GM21717 (cell line): ENCODE results near the gene TCF7L1.

ENCODE experiments used
- ATAC-seq: cut with Tn5 transposase; IDR thresholded peaks from one replicate; pipeline ENCODE4 v1.9.1; 2021; ENCODE audit warnings: mild to moderate bottlenecking, moderate library complexity; ENCODE audit not compliant: unreplicated experiment

TCF7L1 gene

DNA sequence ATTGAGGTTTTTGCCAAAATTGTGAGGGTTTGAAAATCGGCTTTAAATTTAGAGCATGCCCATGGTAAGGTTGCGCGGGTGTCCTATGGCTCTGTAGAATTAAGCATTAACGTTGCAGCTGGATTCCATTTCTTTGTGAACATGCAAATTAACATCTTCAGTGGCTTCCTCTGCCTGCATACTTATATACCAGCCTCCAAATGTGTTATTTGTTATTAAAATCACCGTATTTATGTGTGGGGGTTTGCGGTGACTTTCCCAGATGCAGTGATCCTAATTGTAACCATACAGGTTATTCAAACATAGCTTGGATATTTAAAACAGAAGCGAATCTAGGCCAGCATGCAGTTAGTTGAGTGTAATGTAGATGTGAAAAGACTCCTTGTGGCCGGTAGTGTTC lies 114.4 kb downstream of the TCF7L1 start:
- no peak for ATAC-seq

DNA sequence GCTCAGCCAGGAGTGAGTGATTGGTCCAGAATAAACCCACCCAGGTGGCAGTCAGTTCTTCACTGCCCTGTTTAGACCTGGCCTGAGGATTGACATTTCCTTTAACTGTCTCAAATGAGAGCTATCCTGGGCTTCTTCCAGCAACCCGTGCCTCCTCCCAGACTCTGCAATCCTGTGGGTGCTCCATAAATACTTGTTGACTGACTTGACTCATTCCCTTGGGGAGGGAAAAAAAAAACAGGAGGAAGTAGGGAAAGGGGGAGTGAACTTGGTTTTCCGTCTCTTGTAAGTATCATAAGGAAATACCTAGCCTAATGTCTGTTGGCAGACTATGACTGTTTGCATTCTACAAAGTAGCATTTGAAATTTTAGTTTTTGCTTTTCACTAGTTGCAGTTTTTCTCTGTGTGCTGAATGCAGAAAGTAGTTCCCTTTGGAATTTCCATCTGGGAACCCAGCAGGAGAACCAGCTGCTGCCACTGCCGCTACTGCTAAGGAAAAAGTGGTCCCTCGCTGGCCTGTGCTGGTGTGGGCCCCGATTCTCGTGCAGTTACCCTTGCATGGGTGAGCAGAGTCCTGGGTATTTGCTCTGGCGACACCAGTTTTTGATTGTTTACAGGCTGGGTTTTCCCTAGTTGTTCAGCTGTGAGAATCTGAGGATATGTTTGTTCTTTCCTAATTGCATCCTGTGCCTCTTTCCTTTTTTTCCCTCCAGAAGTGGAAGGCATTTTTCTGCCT lies 115.7 kb downstream of the TCF7L1 start:
- ATAC-seq = no peak

DNA sequence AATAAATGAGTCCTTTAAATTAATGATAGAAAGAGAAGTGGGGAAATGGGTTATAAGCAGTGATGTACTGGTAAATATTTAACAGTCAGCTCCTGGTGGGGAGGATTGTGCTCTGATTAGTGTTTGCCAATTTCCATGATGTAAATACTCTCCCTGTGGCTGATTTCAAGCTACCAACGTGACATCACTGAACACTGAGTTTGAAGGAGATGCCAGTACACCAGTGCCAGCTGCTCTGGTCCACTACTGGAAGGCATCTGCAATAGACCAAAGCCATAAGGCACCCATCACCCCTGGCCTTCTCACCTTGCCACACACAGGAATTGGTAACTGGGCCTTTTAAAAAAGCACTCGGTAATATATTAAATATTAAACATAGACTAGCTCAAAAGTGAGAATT lies 116.9 kb downstream of the TCF7L1 start:
- ATAC-seq = no peak

- ATAC-seq = no peak
Measured at GRCh38 chr2:85251070-85251616, 118.0 kb downstream of the TCF7L1 start.

GRCh38 chr2:85253890-85254289 lies 120.7 kb downstream of the TCF7L1 start:
- ATAC-seq = no peak

GRCh38 chr2:85254540-85255300 lies 121.5 kb downstream of the TCF7L1 start:
- ATAC-seq = no peak

- ATAC-seq = no peak
Measured at GRCh38 chr2:85255456-85255812, 122.2 kb downstream of the TCF7L1 start.

- no peak for ATAC-seq
Measured at GRCh38 chr2:85255813-85256594, 122.8 kb downstream of the TCF7L1 start.

- ATAC-seq = no peak
Measured at GRCh38 chr2:85257359-85257969, 124.3 kb downstream of the TCF7L1 start.

DNA sequence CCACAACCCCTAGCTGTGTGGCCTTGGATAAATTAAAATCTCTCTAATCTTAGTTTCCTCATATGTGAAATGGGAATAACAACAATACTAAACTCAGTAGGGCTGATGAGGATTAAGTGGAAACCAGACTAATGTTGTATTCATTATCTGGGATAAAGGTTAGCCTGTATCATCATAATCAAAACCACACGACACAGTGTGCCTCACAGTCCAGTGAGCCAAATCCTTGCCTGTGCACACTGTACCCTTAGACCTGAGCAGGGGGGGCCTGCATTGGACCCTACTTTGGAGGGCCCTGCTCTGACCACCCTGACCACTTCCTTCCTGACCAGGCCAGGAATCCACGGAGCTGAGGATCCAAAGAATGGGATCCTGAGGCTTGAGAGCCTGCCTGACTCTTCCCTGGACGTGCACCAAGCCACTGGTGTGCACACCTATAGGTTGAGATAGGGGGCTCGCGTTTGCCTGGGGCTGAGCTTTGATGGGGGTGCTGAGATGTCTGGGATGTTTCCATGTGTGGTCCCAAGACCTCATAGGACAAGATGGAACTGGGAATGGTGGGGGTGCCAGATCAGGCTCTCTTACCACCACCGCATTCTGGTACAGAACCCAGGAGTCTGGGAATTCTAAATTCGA lies 124.9 kb downstream of the TCF7L1 start:
- no peak for ATAC-seq

DNA sequence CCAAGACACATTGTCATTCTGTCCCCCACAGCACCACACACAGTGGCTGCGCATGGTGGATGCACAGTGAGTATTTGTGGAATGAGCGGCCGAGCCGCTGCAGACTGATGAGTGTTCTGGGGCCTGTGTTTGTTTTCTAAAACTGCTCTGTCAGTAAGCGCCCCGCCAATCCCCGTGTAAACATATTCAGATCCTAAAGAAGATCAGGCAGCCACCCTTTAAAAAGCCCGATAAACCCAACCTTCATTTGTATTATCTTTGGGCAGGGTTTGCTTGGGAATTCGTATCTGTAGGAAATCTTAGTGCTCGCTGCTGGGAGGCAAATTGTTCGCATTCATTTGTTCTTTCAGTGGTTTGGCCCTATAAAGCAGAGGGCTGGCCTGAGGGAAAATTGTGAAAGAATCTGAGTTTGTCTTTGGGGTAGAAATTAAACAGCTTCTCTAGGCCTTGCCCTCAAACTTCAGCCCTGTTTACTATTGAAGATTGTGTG lies 126.0 kb downstream of the TCF7L1 start:
- no peak for ATAC-seq

GRCh38 chr2:85259879-85260278 lies 126.7 kb downstream of the TCF7L1 start:
- no peak for ATAC-seq

- no peak for ATAC-seq
Measured at GRCh38 chr2:85263591-85263990, 130.4 kb downstream of the TCF7L1 start.

DNA sequence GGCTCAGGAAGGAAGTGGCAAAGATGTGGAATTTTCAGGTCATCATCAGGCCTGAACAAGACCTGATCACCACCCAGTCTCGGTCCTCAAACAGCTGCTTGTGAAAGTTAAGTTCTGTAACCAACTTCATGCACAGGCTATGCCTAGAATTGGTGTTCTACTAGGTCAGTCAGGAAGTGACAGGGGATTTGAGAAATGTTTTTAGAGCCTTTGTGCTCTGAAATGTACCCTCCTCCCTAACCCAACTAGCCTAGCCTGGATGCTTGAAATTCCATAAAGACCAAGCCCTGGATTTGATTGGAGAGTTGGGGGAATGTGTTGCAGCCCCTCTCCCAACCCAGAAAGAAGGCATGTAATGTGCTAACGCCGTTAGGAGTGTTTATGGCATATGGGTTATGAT lies 131.3 kb downstream of the TCF7L1 start:
- no peak for ATAC-seq

GRCh38 chr2:85265304-85265703 lies 132.1 kb downstream of the TCF7L1 start:
- no peak for ATAC-seq

GRCh38 chr2:85266146-85267041 lies 133.2 kb downstream of the TCF7L1 start:
- ATAC-seq = no peak

GRCh38 chr2:85269959-85270358 lies 136.8 kb downstream of the TCF7L1 start:
- no peak for ATAC-seq

DNA sequence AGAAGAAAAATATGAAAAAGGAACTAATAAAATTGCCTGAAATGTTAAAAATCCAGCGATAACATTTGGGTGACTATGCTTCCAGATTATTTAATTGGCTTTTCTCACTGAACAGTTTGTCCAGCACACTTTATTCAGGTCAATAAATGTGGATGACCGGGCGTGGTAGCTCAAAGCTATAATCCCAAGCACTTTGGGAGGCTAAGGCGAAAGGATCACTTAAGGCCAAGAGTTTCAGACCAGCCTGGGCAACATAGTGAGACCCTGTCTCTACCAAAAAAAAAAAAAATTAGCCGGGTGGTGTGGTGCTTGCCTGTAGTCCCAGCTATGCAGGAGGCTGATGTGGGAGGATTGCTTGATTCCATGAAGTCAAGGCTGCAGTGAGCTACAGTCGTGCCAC lies 139.2 kb downstream of the TCF7L1 start:
- ATAC-seq = no peak
